PFSK-1 (cell line): Measurements from ENCODE around the gene APCDD1.

ENCODE experiments used
- FOXP2 ChIP-seq: optimal IDR thresholded peaks from 2 replicates; pipeline ENCODE3; 2011; ENCODE audit warnings: borderline replicate concordance, control low read depth, inconsistent platforms; ENCODE audit not compliant: insufficient read depth; ENCODE audit errors: extremely low read length, extremely low read depth
- POLR2AphosphoS5 ChIP-seq: IDR thresholded peaks from 2 replicates; pipeline ENCODE4 v1.6.1; 2012; ENCODE audit warnings: low read depth, mild to moderate bottlenecking, control low read depth, low read length, moderate library complexity
- REST ChIP-seq, 2 experiments: IDR thresholded peaks; 2 replicates each; pipeline versions ENCODE4 v1.6.1 to v1.8.0; 2011 to 2012; ENCODE audit warnings: low read depth in 2 of 2, low read length in 2 of 2, control low read depth in 1 of 2, inconsistent platforms in 1 of 2, mild to moderate bottlenecking in 1 of 2, moderate library complexity in 1 of 2; ENCODE audit not compliant: insufficient read depth in 1 of 2
- SIN3A ChIP-seq: IDR thresholded peaks from 2 replicates; pipeline ENCODE4 v1.6.1; 2012; ENCODE audit warnings: mild to moderate bottlenecking, low read length, moderate library complexity, borderline replicate concordance; ENCODE audit not compliant: insufficient read depth
- TAF1 ChIP-seq: IDR thresholded peaks from 2 replicates; pipeline ENCODE4 v1.6.1; 2012; ENCODE audit warnings: low read length, control low read depth, borderline replicate concordance; ENCODE audit not compliant: insufficient read depth

The APCDD1 gene

GRCh38 chr18:10471574-10471973, 17.1 kb downstream of the APCDD1 start:
- TF ChIP-seq TAF1 (no peak), REST (IDR thresholded peaks at IDR 0.05; ENCODE audit: insufficient read depth in 1 of 2, low read depth in 2 of 2, low read length in 2 of 2) (no peak), FOXP2 (no peak), SIN3A (no peak), POLR2AphosphoS5 (no peak)

- TF ChIP-seq POLR2AphosphoS5, result no peak
- no peak for TF ChIP-seq REST (IDR thresholded peaks at IDR 0.05; ENCODE audit: insufficient read depth in 1 of 2, low read depth in 2 of 2, low read length in 2 of 2)
- TF ChIP-seq FOXP2, result no peak
- no peak for TF ChIP-seq TAF1
- TF ChIP-seq SIN3A, result no peak
Measured at GRCh38 chr18:10473132-10473531, 18.7 kb downstream of the APCDD1 start.

GRCh38 chr18:10474309-10474708, 19.9 kb downstream of the APCDD1 start:
- no peak for TF ChIP-seq FOXP2
- TF ChIP-seq SIN3A, result no peak
- TF ChIP-seq POLR2AphosphoS5, result no peak
- no peak for TF ChIP-seq REST (IDR thresholded peaks at IDR 0.05; ENCODE audit: insufficient read depth in 1 of 2, low read depth in 2 of 2, low read length in 2 of 2)
- no peak for TF ChIP-seq TAF1

- no peak for TF ChIP-seq TAF1
- TF ChIP-seq FOXP2, result no peak
- TF ChIP-seq POLR2AphosphoS5, result no peak
- TF ChIP-seq REST (IDR thresholded peaks at IDR 0.05; ENCODE audit: insufficient read depth in 1 of 2, low read depth in 2 of 2, low read length in 2 of 2), result no peak
- TF ChIP-seq SIN3A, result no peak
Measured at GRCh38 chr18:10475276-10475653, 20.8 kb downstream of the APCDD1 start.

- TF ChIP-seq TAF1 (no peak), REST (IDR thresholded peaks at IDR 0.05; ENCODE audit: insufficient read depth in 1 of 2, low read depth in 2 of 2, low read length in 2 of 2) (no peak), FOXP2 (no peak)
Measured at GRCh38 chr18:10475654-10476291, 21.3 kb downstream of the APCDD1 start.
